ENCODE data around the gene NUP214. TPM values are rescaled to one million over a fixed set of nuclear protein-coding genes. Genes with fewer than 3 reads are reported as not detected.

The NUP214 gene
- total RNA-seq, 1 experiment from 2014 or later = 34.9 TPM

DNA sequence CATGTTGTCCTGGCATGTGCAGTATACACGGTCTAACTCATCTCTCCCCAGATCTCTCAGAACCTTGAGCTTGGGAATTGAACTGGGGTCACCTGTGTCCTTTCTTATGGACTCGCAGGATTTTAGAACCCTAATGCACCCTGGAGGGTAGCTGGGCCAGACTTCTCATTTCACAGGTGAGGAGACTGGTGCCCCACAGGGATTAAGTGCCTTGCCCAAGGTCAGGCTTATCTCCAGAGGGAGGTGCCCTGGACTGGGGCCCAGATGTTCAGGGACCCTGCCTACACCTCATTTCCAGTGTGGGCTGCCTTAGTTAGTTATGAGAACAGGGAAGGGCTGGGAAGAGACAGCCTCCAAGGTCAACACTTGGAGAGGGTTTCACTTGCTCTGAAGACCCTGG, 4.0 kb upstream of the NUP214 start:
- H3K27me3 ChIP-seq (ENCODE audit: control insufficient read depth, insufficient read depth, low read length) = no peaks in the 10 kb centered on the region
- in situ Hi-C loops (cut with HindIII; ENCODE audit: low pct_unique_long_range_greater_than_20kb, low sequenced_read_pairs) = no loop called here
- ChIA-PET CTCF (no interaction called here), POLR2A (no interaction called here)
- peaks cover 5% of the 10 kb centered on the region; the same call in 1 of the 2 replicates for H3K36me3 ChIP-seq (ENCODE audit: control insufficient read depth, insufficient read depth, low read length)
- H3K27ac ChIP-seq (ENCODE audit: low read length) = no peak overlapping the region
- no peak for DNase-seq (ENCODE audit: low read depth, low spot score)
- no peaks in the 10 kb centered on the region for H3K9me3 ChIP-seq (ENCODE audit: control insufficient read depth, insufficient read depth, low read depth, low read length)
- no peak for TF ChIP-seq CTCF (IDR thresholded peaks at IDR 0.05)
- TF ChIP-seq TCF7L2 (IDR thresholded peaks at IDR 0.05; ENCODE audit: low read depth, low read length) = no peak
- no peak for TF ChIP-seq POLR2AphosphoS5 (IDR thresholded peaks at IDR 0.05; ENCODE audit: low read depth, low read length)
- TF ChIP-seq SIN3A (IDR thresholded peaks at IDR 0.05; ENCODE audit: borderline replicate concordance, insufficient read depth, low read depth, low read length) = no peak
- no peak for TF ChIP-seq REST (IDR thresholded peaks at IDR 0.05; ENCODE audit: insufficient read depth in 1 of 2, low read depth in 2 of 2, low read length in 1 of 2)
- H3K4me1 ChIP-seq (ENCODE audit: control insufficient read depth, insufficient read depth, low read length) = peaks cover 2% of the 10 kb centered on the region; the same call in 1 of the 2 replicates
- intact Hi-C loops (cut with micrococcal nuclease; ENCODE audit: unreplicated experiment) = no loop called here
- H3K4me3 ChIP-seq (ENCODE audit: low read depth in 2 of 2, low read length in 2 of 2) = no peak overlapping the region
- BruUV-seq (replicated peaks) = no TSS peak
- ATAC-seq = no peak

DNA sequence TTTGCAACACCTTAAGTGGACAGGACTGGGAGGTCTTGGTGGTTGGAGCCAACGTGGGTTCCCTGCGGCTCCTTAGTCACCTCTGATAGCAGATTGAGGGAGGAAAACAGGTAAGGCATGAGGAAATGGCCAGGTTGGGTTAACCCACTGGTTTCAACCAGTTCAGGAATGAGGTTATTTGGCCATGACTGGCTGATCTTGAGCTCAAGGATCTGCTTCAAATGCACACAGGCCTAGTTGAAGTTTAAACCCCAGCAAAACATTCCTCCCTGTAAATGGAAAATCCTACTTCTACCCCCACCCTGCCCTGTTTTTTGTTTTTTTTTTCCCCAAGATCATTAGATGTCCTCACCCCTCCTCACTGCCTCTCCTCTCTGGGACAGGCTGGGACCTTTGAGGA, 3.2 kb upstream of the NUP214 start:
- Histone ChIP-seq H3K27me3 (ENCODE audit: control insufficient read depth, insufficient read depth, low read length) (no peaks in the 10 kb centered on the region), H3K36me3 (ENCODE audit: control insufficient read depth, insufficient read depth, low read length) (peaks cover 5% of the 10 kb centered on the region; the same call in 1 of the 2 replicates), H3K9me3 (ENCODE audit: control insufficient read depth, insufficient read depth, low read depth, low read length) (no peaks in the 10 kb centered on the region), H3K4me1 (ENCODE audit: control insufficient read depth, insufficient read depth, low read length) (peaks cover 6% of the 10 kb centered on the region; the same call in 1 of the 2 replicates), H3K4me3 (ENCODE audit: low read depth in 2 of 2, low read length in 2 of 2) (no peak overlapping the region), H3K27ac (ENCODE audit: low read length) (no peak overlapping the region)
- POLR2A ChIA-PET = no interaction called here
- BruUV-seq (replicated peaks) = no TSS peak
- ATAC-seq (no peak), DNase-seq (ENCODE audit: low read depth, low spot score) (no peak)
- CTCF ChIA-PET = no interaction called here
- TF ChIP-seq REST (IDR thresholded peaks at IDR 0.05; ENCODE audit: insufficient read depth in 1 of 2, low read depth in 2 of 2, low read length in 1 of 2) (no peak), POLR2AphosphoS5 (IDR thresholded peaks at IDR 0.05; ENCODE audit: low read depth, low read length) (no peak), SIN3A (IDR thresholded peaks at IDR 0.05; ENCODE audit: borderline replicate concordance, insufficient read depth, low read depth, low read length) (no peak)
- in situ Hi-C loops (cut with HindIII; ENCODE audit: low pct_unique_long_range_greater_than_20kb, low sequenced_read_pairs) = no loop called here
- intact Hi-C loops (cut with micrococcal nuclease; ENCODE audit: unreplicated experiment) = no loop called here

All from Panc1 (cell line).